IMR-90 (cell line): ENCODE data around the gene VAV3. TPM values are rescaled to one million over a fixed set of nuclear protein-coding genes. Genes with fewer than 3 reads are reported as not detected.

ENCODE experiments used
- ATAC-seq: fragments of 200-7000 bp; cut with Tn5 transposase; 2 replicates; pipeline ENCODE4 v1.9.1; 2020; ENCODE audit warnings: low read depth, mild to moderate bottlenecking, moderate library complexity
- BruUV-seq: library from RNA; stranded (reverse); fragments of 400-500 nt; replicated peaks from 2 replicates; lab custom pipeline; 2021; lab: Mats Ljungman, UMichigan
- CTCF ChIA-PET: fragments of 300-600 bp; formaldehyde crosslinking; extraction: SDS; loops from one replicate; lab custom pipeline; 2021; ENCODE audit warnings: antibody characterized with exemption; lab: Yijun Ruan, JAX
- POLR2A ChIA-PET: fragments of 300-600 bp; sonication (Branson Sonifier 250); formaldehyde crosslinking; loops from one replicate; lab custom pipeline; 2022; ENCODE audit warnings: antibody characterized with exemption; ENCODE audit not compliant: unreplicated experiment; lab: Charles Lee
- DNase-seq: peaks from one replicate; pipeline ENCODE4 v3.0.0; 2013
- H2AFZ ChIP-seq: replicated peaks from 2 replicates; pipeline ENCODE3; 2013; ENCODE audit warnings: low read length, mild to moderate bottlenecking; ENCODE audit not compliant: poor library complexity
- H2AK5ac ChIP-seq: 2 replicates; pipeline ENCODE4 v1.6.1; 2013; ENCODE audit warnings: low read depth, low read length, inconsistent platforms
- H2AK9ac ChIP-seq: replicated peaks from 2 replicates; pipeline ENCODE3; 2013; ENCODE audit warnings: mild to moderate bottlenecking, low read depth, low read length, moderate library complexity; ENCODE audit not compliant: poor library complexity
- H2BK120ac ChIP-seq: 2 replicates; pipeline ENCODE4 v1.6.1; 2013; ENCODE audit warnings: low read depth, low read length, inconsistent platforms
- H2BK15ac ChIP-seq: 3 replicates; pipeline ENCODE4 v1.6.1; 2013; ENCODE audit warnings: low read depth, low read length, inconsistent platforms
- H2BK20ac ChIP-seq: 2 replicates; pipeline ENCODE4 v1.6.1; 2013; ENCODE audit warnings: low read depth, mild to moderate bottlenecking, inconsistent platforms, low read length, moderate library complexity
- H2BK5ac ChIP-seq: 2 replicates; pipeline ENCODE4 v1.6.1; 2013; ENCODE audit warnings: mild to moderate bottlenecking, low read depth, low read length, inconsistent platforms; ENCODE audit not compliant: poor library complexity, severe bottlenecking
- H3K14ac ChIP-seq: replicated peaks from 2 replicates; pipeline ENCODE4 v1.6.1; 2013; ENCODE audit warnings: low read depth, low read length, inconsistent platforms
- H3K18ac ChIP-seq: 2 replicates; pipeline ENCODE4 v1.6.1; 2013; ENCODE audit warnings: low read depth, low read length, control low read depth
- H3K23ac ChIP-seq: 2 replicates; pipeline ENCODE4 v1.6.1; 2013; ENCODE audit warnings: low read depth, low read length, inconsistent platforms
- H3K27ac ChIP-seq: 2 replicates; pipeline ENCODE4 v1.5.1; 2013; ENCODE audit warnings: mild to moderate bottlenecking, control low read depth, low read length; ENCODE audit not compliant: insufficient read depth
- H3K27me3 ChIP-seq: 2 replicates; pipeline ENCODE4 v1.6.1; 2013; ENCODE audit warnings: low read length; ENCODE audit not compliant: control insufficient read depth, insufficient read depth
- H3K36me3 ChIP-seq: 2 replicates; pipeline ENCODE4 v1.6.1; 2013; ENCODE audit warnings: low read length, mixed read lengths; ENCODE audit not compliant: control insufficient read depth, insufficient read depth
- H3K4ac ChIP-seq: 2 replicates; pipeline ENCODE4 v1.6.1; 2013; ENCODE audit warnings: low read depth, low read length, inconsistent platforms
- H3K4me1 ChIP-seq: 2 replicates; pipeline ENCODE4 v1.6.1; 2013; ENCODE audit warnings: low read length, mixed read lengths; ENCODE audit not compliant: control insufficient read depth, insufficient read depth
- H3K4me2 ChIP-seq: 2 replicates; pipeline ENCODE4 v1.6.1; 2013; ENCODE audit warnings: low read depth, mild to moderate bottlenecking, control low read depth, low read length, moderate library complexity
- H3K4me3 ChIP-seq: 2 replicates; pipeline ENCODE4 v1.5.1; 2013; ENCODE audit warnings: low read depth, mild to moderate bottlenecking, control low read depth, low read length, moderate library complexity; ENCODE audit not compliant: insufficient read depth
- H3K56ac ChIP-seq: 2 replicates; pipeline ENCODE4 v1.6.1; 2013; ENCODE audit warnings: low read length, inconsistent platforms; ENCODE audit not compliant: insufficient read depth; ENCODE audit errors: extremely low read depth
- H3K79me1 ChIP-seq, 2 experiments: 2 replicates each; pipeline ENCODE4 v1.6.1; 2013; ENCODE audit warnings: low read length in 2 of 2, inconsistent platforms in 1 of 2, low read depth in 1 of 2
- H3K9ac ChIP-seq: 2 replicates; pipeline ENCODE4 v1.6.1; 2013; ENCODE audit warnings: low read depth, low read length, control low read depth
- H3K9me1 ChIP-seq: 2 replicates; pipeline ENCODE4 v1.6.1; 2013; ENCODE audit warnings: low read length, inconsistent platforms; ENCODE audit not compliant: insufficient read depth
- H3K9me3 ChIP-seq: 2 replicates; pipeline ENCODE4 v1.6.1; 2013; ENCODE audit warnings: low read length; ENCODE audit not compliant: control insufficient read depth, insufficient read depth
- H4K20me1 ChIP-seq: 2 replicates; pipeline ENCODE4 v1.6.1; 2013; ENCODE audit warnings: low read length, inconsistent platforms; ENCODE audit not compliant: insufficient read depth
- H4K5ac ChIP-seq: 2 replicates; pipeline ENCODE4 v1.6.1; 2013; ENCODE audit warnings: mild to moderate bottlenecking, low read depth, low read length, control low read depth
- H4K8ac ChIP-seq, 2 experiments: 2 replicates each; pipeline ENCODE4 v1.6.1; 2013; ENCODE audit warnings: low read depth in 2 of 2, low read length in 2 of 2, control low read depth in 1 of 2, inconsistent platforms in 1 of 2
- H4K91ac ChIP-seq: 2 replicates; pipeline ENCODE4 v1.6.1; 2013; ENCODE audit warnings: low read depth, low read length, inconsistent platforms; ENCODE audit not compliant: insufficient read depth
- BHLHE40 ChIP-seq: fragments of 150-350 bp; IDR thresholded peaks from 2 replicates; pipeline ENCODE4 v1.6.1; 2016; ENCODE audit warnings: mild to moderate bottlenecking, low read depth, low read length
- CEBPB ChIP-seq: IDR thresholded peaks from 2 replicates; pipeline ENCODE4 v1.6.1; 2012; ENCODE audit warnings: low read depth, low read length, improper control_type of control experiment
- CHD1 ChIP-seq: IDR thresholded peaks from 2 replicates; pipeline ENCODE4 v1.6.1; 2012; ENCODE audit warnings: low read depth, low read length, improper control_type of control experiment
- CTCF ChIP-seq: conservative IDR thresholded peaks from 2 replicates; pipeline ENCODE4 v1.5.1; 2012; ENCODE audit warnings: mild to moderate bottlenecking, low read depth, low read length, improper control_type of control experiment
- ELK1 ChIP-seq: fragments of 150-350 bp; IDR thresholded peaks from 2 replicates; pipeline ENCODE4 v1.6.1; 2016; ENCODE audit warnings: low read depth, mild to moderate bottlenecking, low read length, moderate library complexity, borderline replicate concordance
- FOS ChIP-seq: fragments of 150-350 bp; IDR thresholded peaks from 2 replicates; pipeline ENCODE4 v1.6.1; 2016; ENCODE audit warnings: low read depth, low read length
- MAZ ChIP-seq: IDR thresholded peaks from 2 replicates; pipeline ENCODE4 v1.6.1; 2012; ENCODE audit warnings: low read depth, mild to moderate bottlenecking, low read length, improper control_type of control experiment, moderate library complexity, borderline replicate concordance
- MXI1 ChIP-seq: IDR thresholded peaks from 2 replicates; pipeline ENCODE4 v1.6.1; 2012; ENCODE audit warnings: low read depth, mild to moderate bottlenecking, low read length, moderate library complexity, borderline replicate concordance
- NFE2L2 ChIP-seq: fragments of 150-350 bp; IDR thresholded peaks from 2 replicates; pipeline ENCODE4 v1.6.1; 2016; ENCODE audit warnings: low read depth, mild to moderate bottlenecking, low read length
- POLR2A ChIP-seq: IDR thresholded peaks from 2 replicates; pipeline ENCODE4 v1.6.1; 2012; ENCODE audit warnings: mild to moderate bottlenecking, low read depth, low read length
- RAD21 ChIP-seq: IDR thresholded peaks from 2 replicates; pipeline ENCODE4 v1.6.1; 2012; ENCODE audit warnings: low read length, improper control_type of control experiment
- RCOR1 ChIP-seq: IDR thresholded peaks from 2 replicates; pipeline ENCODE4 v1.6.1; 2012; ENCODE audit warnings: mild to moderate bottlenecking, low read length, improper control_type of control experiment; ENCODE audit not compliant: insufficient replicate concordance
- RFX5 ChIP-seq: IDR thresholded peaks from 2 replicates; pipeline ENCODE4 v1.8.0; 2012; ENCODE audit warnings: low read depth, mild to moderate bottlenecking, low read length, moderate library complexity
- SMC3 ChIP-seq: fragments of 150-350 bp; IDR thresholded peaks from 2 replicates; pipeline ENCODE4 v1.6.1; 2016; ENCODE audit warnings: low read depth, mild to moderate bottlenecking, antibody characterized with exemption, low read length, moderate library complexity
- USF2 ChIP-seq: fragments of 150-350 bp; IDR thresholded peaks from 2 replicates; pipeline ENCODE4 v1.6.1; 2017; ENCODE audit warnings: mild to moderate bottlenecking, antibody characterized with exemption, low read length, low read depth
- WGBS, 2 experiments: methylation state at CpG; one replicate each; pipeline versions ENCODE4 v1.1.5 to v1.1.7; 2013; ENCODE audit warnings: missing lambda C conversion rate in 2 of 2; ENCODE audit not compliant: insufficient read length in 1 of 2; ENCODE audit errors: extremely low coverage in 2 of 2; 5-methylcytosine and 5-hydroxymethylcytosine counted together
- dilution Hi-C: fragments of 300-500 bp; cut with HindIII; formaldehyde crosslinking; loops from one replicate; pipeline ENCODE4 v1.14.3; 2018; ENCODE audit warnings: low sequenced_read_pairs; ENCODE audit not compliant: unreplicated experiment
- in situ Hi-C: fragments of 300-500 bp; cut with MboI; formaldehyde crosslinking; loops from 3 replicates; pipeline ENCODE4 v1.14.3; 2019; ENCODE audit warnings: low sequenced_read_pairs, inconsistent platforms, mixed read lengths
- intact Hi-C: fragments of 100-400 bp; cut with micrococcal nuclease; formaldehyde crosslinking; loops from 2 replicates; pipeline ENCODE4 v1.10.0; 2022
- polyA plus RNA-seq, 3 experiments: library from polyadenylated mRNA; depleted of rRNA; stranded (reverse); fragments of >200 nt; gene quantifications; 2 replicates each; pipeline ENCODE4 v1.2.3, GENCODE V29; 2012; ENCODE audit warnings: low replicate concordance in 1 of 3
- total RNA-seq: library from RNA; depleted of rRNA; stranded (reverse); fragments of >200 nt; gene quantifications from 2 replicates; pipeline ENCODE4 v1.2.3, GENCODE V29; 2012

VAV3 gene
- total and polyA plus RNA-seq, 2 of the 4 experiments (the other 2 are of a cell fraction) = 0.12 to 0.18 TPM

- no peak overlapping the region for H2AK5ac ChIP-seq
- no CpG with 5 or more reads among the region's 3 CpGs for WGBS, 2 experiments
- no peak overlapping the region for H2AFZ ChIP-seq
- ChIA-PET CTCF (no interaction called here), POLR2A (no interaction called here)
- no peak for ATAC-seq
- H3K9me3 ChIP-seq = no peaks in the 10 kb centered on the region
- no peaks in the 10 kb centered on the region for H3K4me1 ChIP-seq
- no peaks in the 10 kb centered on the region for H4K20me1 ChIP-seq
- no peaks in the 10 kb centered on the region for H3K79me1 ChIP-seq
- no peak overlapping the region for H3K4me3 ChIP-seq
- no peak overlapping the region for H2BK15ac ChIP-seq
- no peak overlapping the region for H3K4me2 ChIP-seq
- H3K9me1 ChIP-seq = no peaks in the 10 kb centered on the region
- dilution Hi-C loops = no loop called here
- H3K4ac ChIP-seq = no peak overlapping the region
- no TSS peak for BruUV-seq
- in situ Hi-C loops = no loop called here
- H3K56ac ChIP-seq = no peak overlapping the region
- no peak for TF ChIP-seq CEBPB
- no peak for TF ChIP-seq CHD1
- TF ChIP-seq RAD21 = no peak
- TF ChIP-seq ELK1 = no peak
- no peak for TF ChIP-seq MAZ
- no peak for TF ChIP-seq NFE2L2
- no peak for TF ChIP-seq USF2
- TF ChIP-seq MXI1 = no peak
- no peak for TF ChIP-seq POLR2A
- TF ChIP-seq RFX5 = no peak
- TF ChIP-seq BHLHE40 = no peak
- no peak for TF ChIP-seq FOS
- TF ChIP-seq RCOR1 = no peak
- TF ChIP-seq SMC3 = no peak
- no peak for TF ChIP-seq CTCF
- H4K5ac ChIP-seq = no peak overlapping the region
- no peak overlapping the region for H3K14ac ChIP-seq
- H4K91ac ChIP-seq = no peak overlapping the region
- no peak for DNase-seq
- H2BK5ac ChIP-seq = no peak overlapping the region
- no peak overlapping the region for H3K18ac ChIP-seq
- H2BK20ac ChIP-seq = no peak overlapping the region
- no peak overlapping the region for H3K23ac ChIP-seq
- H2AK9ac ChIP-seq = no peak overlapping the region
- H3K27ac ChIP-seq = no peak overlapping the region
- no peak overlapping the region for H4K8ac ChIP-seq
- H3K27me3 ChIP-seq = no peaks in the 10 kb centered on the region
- no peak overlapping the region for H3K9ac ChIP-seq
- H3K36me3 ChIP-seq = no peaks in the 10 kb centered on the region
- no peak overlapping the region for H2BK120ac ChIP-seq
- intact Hi-C loops = no loop called here
These were observed 405.1 kb downstream of the VAV3 start for GRCh38 chr1:107559881-107560280.
